IMR-90 (cell line): ENCODE results near the gene STK17A. TPM values are rescaled to one million over a fixed set of nuclear protein-coding genes. Genes with fewer than 3 reads are reported as not detected.

Experiments used
- ATAC-seq: fragments of 200-7000 bp; cut with Tn5 transposase; 2 replicates; pipeline ENCODE4 v1.9.1; 2020; ENCODE audit warnings: low read depth, mild to moderate bottlenecking, moderate library complexity
- BruUV-seq: library from RNA; stranded (reverse); fragments of 400-500 nt; replicated peaks from 2 replicates; lab custom pipeline; 2021; lab: Mats Ljungman, UMichigan
- CTCF ChIA-PET: fragments of 300-600 bp; formaldehyde crosslinking; extraction: SDS; loops from one replicate; lab custom pipeline; 2021; ENCODE audit warnings: antibody characterized with exemption; lab: Yijun Ruan, JAX
- POLR2A ChIA-PET: fragments of 300-600 bp; sonication (Branson Sonifier 250); formaldehyde crosslinking; loops from one replicate; lab custom pipeline; 2022; ENCODE audit warnings: antibody characterized with exemption; ENCODE audit not compliant: unreplicated experiment; lab: Charles Lee
- DNase-seq: peaks from one replicate; pipeline ENCODE4 v3.0.0; 2013
- H2AFZ ChIP-seq: replicated peaks from 2 replicates; pipeline ENCODE3; 2013; ENCODE audit warnings: low read length, mild to moderate bottlenecking; ENCODE audit not compliant: poor library complexity
- H2AK5ac ChIP-seq: 2 replicates; pipeline ENCODE4 v1.6.1; 2013; ENCODE audit warnings: low read depth, low read length, inconsistent platforms
- H2AK9ac ChIP-seq: replicated peaks from 2 replicates; pipeline ENCODE3; 2013; ENCODE audit warnings: mild to moderate bottlenecking, low read depth, low read length, moderate library complexity; ENCODE audit not compliant: poor library complexity
- H2BK120ac ChIP-seq: 2 replicates; pipeline ENCODE4 v1.6.1; 2013; ENCODE audit warnings: low read depth, low read length, inconsistent platforms
- H2BK15ac ChIP-seq: 3 replicates; pipeline ENCODE4 v1.6.1; 2013; ENCODE audit warnings: low read depth, low read length, inconsistent platforms
- H2BK20ac ChIP-seq: 2 replicates; pipeline ENCODE4 v1.6.1; 2013; ENCODE audit warnings: low read depth, mild to moderate bottlenecking, inconsistent platforms, low read length, moderate library complexity
- H2BK5ac ChIP-seq: 2 replicates; pipeline ENCODE4 v1.6.1; 2013; ENCODE audit warnings: mild to moderate bottlenecking, low read depth, low read length, inconsistent platforms; ENCODE audit not compliant: poor library complexity, severe bottlenecking
- H3K14ac ChIP-seq: replicated peaks from 2 replicates; pipeline ENCODE4 v1.6.1; 2013; ENCODE audit warnings: low read depth, low read length, inconsistent platforms
- H3K18ac ChIP-seq: 2 replicates; pipeline ENCODE4 v1.6.1; 2013; ENCODE audit warnings: low read depth, low read length, control low read depth
- H3K23ac ChIP-seq: 2 replicates; pipeline ENCODE4 v1.6.1; 2013; ENCODE audit warnings: low read depth, low read length, inconsistent platforms
- H3K27ac ChIP-seq: 2 replicates; pipeline ENCODE4 v1.5.1; 2013; ENCODE audit warnings: mild to moderate bottlenecking, control low read depth, low read length; ENCODE audit not compliant: insufficient read depth
- H3K27me3 ChIP-seq: 2 replicates; pipeline ENCODE4 v1.6.1; 2013; ENCODE audit warnings: low read length; ENCODE audit not compliant: control insufficient read depth, insufficient read depth
- H3K36me3 ChIP-seq: 2 replicates; pipeline ENCODE4 v1.6.1; 2013; ENCODE audit warnings: low read length, mixed read lengths; ENCODE audit not compliant: control insufficient read depth, insufficient read depth
- H3K4ac ChIP-seq: 2 replicates; pipeline ENCODE4 v1.6.1; 2013; ENCODE audit warnings: low read depth, low read length, inconsistent platforms
- H3K4me1 ChIP-seq: 2 replicates; pipeline ENCODE4 v1.6.1; 2013; ENCODE audit warnings: low read length, mixed read lengths; ENCODE audit not compliant: control insufficient read depth, insufficient read depth
- H3K4me2 ChIP-seq: 2 replicates; pipeline ENCODE4 v1.6.1; 2013; ENCODE audit warnings: low read depth, mild to moderate bottlenecking, control low read depth, low read length, moderate library complexity
- H3K4me3 ChIP-seq: 2 replicates; pipeline ENCODE4 v1.5.1; 2013; ENCODE audit warnings: low read depth, mild to moderate bottlenecking, control low read depth, low read length, moderate library complexity; ENCODE audit not compliant: insufficient read depth
- H3K56ac ChIP-seq: 2 replicates; pipeline ENCODE4 v1.6.1; 2013; ENCODE audit warnings: low read length, inconsistent platforms; ENCODE audit not compliant: insufficient read depth; ENCODE audit errors: extremely low read depth
- H3K79me1 ChIP-seq, 2 experiments: 2 replicates each; pipeline ENCODE4 v1.6.1; 2013; ENCODE audit warnings: low read length in 2 of 2, inconsistent platforms in 1 of 2, low read depth in 1 of 2
- H3K9ac ChIP-seq: 2 replicates; pipeline ENCODE4 v1.6.1; 2013; ENCODE audit warnings: low read depth, low read length, control low read depth
- H3K9me1 ChIP-seq: 2 replicates; pipeline ENCODE4 v1.6.1; 2013; ENCODE audit warnings: low read length, inconsistent platforms; ENCODE audit not compliant: insufficient read depth
- H3K9me3 ChIP-seq: 2 replicates; pipeline ENCODE4 v1.6.1; 2013; ENCODE audit warnings: low read length; ENCODE audit not compliant: control insufficient read depth, insufficient read depth
- H4K20me1 ChIP-seq: 2 replicates; pipeline ENCODE4 v1.6.1; 2013; ENCODE audit warnings: low read length, inconsistent platforms; ENCODE audit not compliant: insufficient read depth
- H4K5ac ChIP-seq: 2 replicates; pipeline ENCODE4 v1.6.1; 2013; ENCODE audit warnings: mild to moderate bottlenecking, low read depth, low read length, control low read depth
- H4K8ac ChIP-seq, 2 experiments: 2 replicates each; pipeline ENCODE4 v1.6.1; 2013; ENCODE audit warnings: low read depth in 2 of 2, low read length in 2 of 2, control low read depth in 1 of 2, inconsistent platforms in 1 of 2
- H4K91ac ChIP-seq: 2 replicates; pipeline ENCODE4 v1.6.1; 2013; ENCODE audit warnings: low read depth, low read length, inconsistent platforms; ENCODE audit not compliant: insufficient read depth
- BHLHE40 ChIP-seq: fragments of 150-350 bp; IDR thresholded peaks from 2 replicates; pipeline ENCODE4 v1.6.1; 2016; ENCODE audit warnings: mild to moderate bottlenecking, low read depth, low read length
- CHD1 ChIP-seq: IDR thresholded peaks from 2 replicates; pipeline ENCODE4 v1.6.1; 2012; ENCODE audit warnings: low read depth, low read length, improper control_type of control experiment
- FOS ChIP-seq: fragments of 150-350 bp; IDR thresholded peaks from 2 replicates; pipeline ENCODE4 v1.6.1; 2016; ENCODE audit warnings: low read depth, low read length
- MXI1 ChIP-seq: IDR thresholded peaks from 2 replicates; pipeline ENCODE4 v1.6.1; 2012; ENCODE audit warnings: low read depth, mild to moderate bottlenecking, low read length, moderate library complexity, borderline replicate concordance
- POLR2A ChIP-seq: IDR thresholded peaks from 2 replicates; pipeline ENCODE4 v1.6.1; 2012; ENCODE audit warnings: mild to moderate bottlenecking, low read depth, low read length
- RAD21 ChIP-seq: IDR thresholded peaks from 2 replicates; pipeline ENCODE4 v1.6.1; 2012; ENCODE audit warnings: low read length, improper control_type of control experiment
- RCOR1 ChIP-seq: IDR thresholded peaks from 2 replicates; pipeline ENCODE4 v1.6.1; 2012; ENCODE audit warnings: mild to moderate bottlenecking, low read length, improper control_type of control experiment; ENCODE audit not compliant: insufficient replicate concordance
- SMC3 ChIP-seq: fragments of 150-350 bp; IDR thresholded peaks from 2 replicates; pipeline ENCODE4 v1.6.1; 2016; ENCODE audit warnings: low read depth, mild to moderate bottlenecking, antibody characterized with exemption, low read length, moderate library complexity
- WGBS, 2 experiments: methylation state at CpG; one replicate each; pipeline versions ENCODE4 v1.1.5 to v1.1.7; 2013; ENCODE audit warnings: missing lambda C conversion rate in 2 of 2; ENCODE audit not compliant: insufficient read length in 1 of 2; ENCODE audit errors: extremely low coverage in 2 of 2; 5-methylcytosine and 5-hydroxymethylcytosine counted together
- dilution Hi-C: fragments of 300-500 bp; cut with HindIII; formaldehyde crosslinking; loops from one replicate; pipeline ENCODE4 v1.14.3; 2018; ENCODE audit warnings: low sequenced_read_pairs; ENCODE audit not compliant: unreplicated experiment
- in situ Hi-C: fragments of 300-500 bp; cut with MboI; formaldehyde crosslinking; loops from 3 replicates; pipeline ENCODE4 v1.14.3; 2019; ENCODE audit warnings: low sequenced_read_pairs, inconsistent platforms, mixed read lengths
- intact Hi-C: fragments of 100-400 bp; cut with micrococcal nuclease; formaldehyde crosslinking; loops from 2 replicates; pipeline ENCODE4 v1.10.0; 2022
- polyA plus RNA-seq, 3 experiments: library from polyadenylated mRNA; depleted of rRNA; stranded (reverse); fragments of >200 nt; gene quantifications; 2 replicates each; pipeline ENCODE4 v1.2.3, GENCODE V29; 2012; ENCODE audit warnings: low replicate concordance in 1 of 3
- total RNA-seq: library from RNA; depleted of rRNA; stranded (reverse); fragments of >200 nt; gene quantifications from 2 replicates; pipeline ENCODE4 v1.2.3, GENCODE V29; 2012

STK17A gene
- total and polyA plus RNA-seq, 2 of the 4 experiments (the other 2 are of a cell fraction): 40.5 to 50.5 TPM

- no peak overlapping the region for H3K9ac ChIP-seq
- no peak overlapping the region; the same call in 1 of the 2 replicates for H4K5ac ChIP-seq
- H3K4me3 ChIP-seq: no peak overlapping the region
- no peak overlapping the region for H3K56ac ChIP-seq
- H3K27ac ChIP-seq: peak overlapping the region; percentile 32; the same call in 1 of the 2 replicates
- H3K4me1 ChIP-seq: peaks cover 8% of the 10 kb centered on the region
- H2BK120ac ChIP-seq: peak overlapping the region; percentile 36; the same call in 1 of the 2 replicates
- H2BK15ac ChIP-seq: peak overlapping the region; percentile 50; the same call in 1 of the 3 replicates
- in situ Hi-C loops: no loop called here
- peak overlapping the region; percentile 37 for H2BK5ac ChIP-seq
- no peaks in the 10 kb centered on the region for H4K20me1 ChIP-seq
- TF ChIP-seq BHLHE40: peak; percentile 23; the same call in 1 of the 2 replicates
- TF ChIP-seq SMC3: no peak
- no peak for TF ChIP-seq RCOR1
- no peak for TF ChIP-seq RAD21
- TF ChIP-seq MXI1: no peak
- TF ChIP-seq CHD1: no peak
- TF ChIP-seq FOS: peak; percentile 56
- TF ChIP-seq POLR2A: no peak
- H3K9me3 ChIP-seq: no peaks in the 10 kb centered on the region
- H4K8ac ChIP-seq: peak overlapping the region in 1 of 2 experiments; percentile 45; a peak in 1 of 4 replicates
- H2AK5ac ChIP-seq: peak overlapping the region; percentile 16; the same call in 1 of the 2 replicates
- dilution Hi-C loops: no loop called here
- no peak overlapping the region for H4K91ac ChIP-seq
- no peaks in the 10 kb centered on the region for H3K27me3 ChIP-seq
- ChIA-PET CTCF (interaction anchor here (1.2 to 1.7 kb wide), 2 partner anchors 13 to 131 kb away, joined by 4 to 7 read pairs; partner anchors contain the start of gene STK17A), POLR2A (no interaction called here)
- H2AFZ ChIP-seq: peak overlapping the region; percentile 50
- peak overlapping the region; percentile 1; the same call in 1 of the 2 replicates for H3K14ac ChIP-seq
- no peaks in the 10 kb centered on the region for H3K36me3 ChIP-seq
- intact Hi-C loops: no loop called here
- no peak overlapping the region for H3K4me2 ChIP-seq
- DNase-seq (peak; percentile 84), ATAC-seq (peak; percentile 36)
- WGBS, 2 experiments: 58% methylated on average over 2 of the region's 4 CpGs; no CpG with 5 or more reads in 1 of the 2 experiments
- H3K4ac ChIP-seq: peak overlapping the region; percentile 7; the same call in 1 of the 2 replicates
- peak overlapping the region; percentile 31 for H2AK9ac ChIP-seq
- H3K9me1 ChIP-seq: peaks cover 2% of the 10 kb centered on the region; the same call in 1 of the 2 replicates
- H3K18ac ChIP-seq: peak overlapping the region; percentile 79; the same call in 1 of the 2 replicates
- no peak overlapping the region for H3K23ac ChIP-seq
- no TSS peak for BruUV-seq
- H2BK20ac ChIP-seq: peak overlapping the region; percentile 6; the same call in 1 of the 2 replicates
- H3K79me1 ChIP-seq: no peaks in the 10 kb centered on the region
Measured at GRCh38 chr7:43569424-43569823, 13.5 kb upstream of the STK17A start.
